IPS-11a (cell line): ENCODE measurements around the gene MACF1.

Source experiments
- H3K4me3 ChIP-seq: one replicate; pipeline ENCODE4 v1.5.1; 2013; ENCODE audit warnings: low read depth, low read length, control low read depth

MACF1 gene

DNA sequence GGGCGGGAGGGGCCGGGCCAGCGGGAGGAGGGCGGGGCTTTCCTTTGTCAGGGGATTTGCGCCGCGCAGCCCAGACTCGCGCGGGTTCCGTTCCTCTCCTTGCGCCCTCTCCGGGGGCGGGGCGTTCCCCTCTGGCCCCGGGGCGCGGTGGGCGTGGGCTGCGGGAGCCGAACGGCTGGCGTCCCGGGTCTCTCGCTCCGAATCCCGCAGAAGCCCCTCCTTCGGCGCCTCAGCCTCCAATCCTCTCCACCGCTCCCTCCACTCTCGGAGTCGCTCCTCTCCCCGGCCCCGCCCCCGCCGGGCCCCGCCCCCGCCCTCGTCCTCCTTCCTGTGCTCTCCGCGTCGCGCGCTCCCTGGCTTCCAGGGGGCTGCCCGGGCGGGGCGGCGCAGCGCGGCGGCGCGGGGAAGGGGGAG is 204.2 kb downstream of the MACF1 start:
- H3K4me3 ChIP-seq: peak overlapping the region; percentile 72

DNA sequence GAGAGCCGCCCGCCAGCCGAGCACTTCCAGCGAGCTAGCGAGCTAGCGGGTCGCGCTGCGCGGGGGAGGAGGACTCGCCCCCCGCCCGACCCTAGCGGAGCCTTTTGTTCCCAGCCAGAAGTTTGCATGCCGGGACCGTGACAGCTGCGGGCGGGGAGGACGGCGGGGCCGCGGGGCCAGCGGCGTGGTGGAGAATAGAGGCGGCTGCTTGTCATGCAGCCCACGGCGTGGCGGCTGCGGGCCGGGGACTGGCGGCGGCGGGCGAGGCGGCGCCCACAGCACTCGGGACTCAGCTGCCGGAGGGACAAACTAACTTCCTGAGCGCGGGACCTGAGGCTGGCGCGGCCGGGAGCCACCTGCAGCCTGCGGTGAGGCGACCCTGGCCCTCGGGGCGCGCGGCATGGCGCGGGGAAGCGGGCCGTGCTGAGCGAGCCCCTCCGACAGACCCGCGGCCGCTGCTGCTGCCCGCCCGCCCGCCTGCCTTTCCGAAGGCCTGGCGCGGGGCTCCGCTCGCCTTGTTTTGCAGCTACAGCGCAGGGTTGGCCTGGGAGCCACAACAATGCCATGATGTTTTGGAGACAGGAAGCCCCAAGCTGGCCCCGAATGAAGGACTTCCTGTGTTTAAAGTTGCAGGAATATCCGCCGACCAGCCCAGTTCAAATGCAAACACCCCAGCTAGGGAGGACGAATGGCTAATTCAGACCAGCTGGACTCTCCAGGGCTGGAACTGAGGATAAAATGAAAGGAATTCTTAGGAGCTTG is 204.7 kb downstream of the MACF1 start:
- peak overlapping the region; percentile 58 for H3K4me3 ChIP-seq

DNA sequence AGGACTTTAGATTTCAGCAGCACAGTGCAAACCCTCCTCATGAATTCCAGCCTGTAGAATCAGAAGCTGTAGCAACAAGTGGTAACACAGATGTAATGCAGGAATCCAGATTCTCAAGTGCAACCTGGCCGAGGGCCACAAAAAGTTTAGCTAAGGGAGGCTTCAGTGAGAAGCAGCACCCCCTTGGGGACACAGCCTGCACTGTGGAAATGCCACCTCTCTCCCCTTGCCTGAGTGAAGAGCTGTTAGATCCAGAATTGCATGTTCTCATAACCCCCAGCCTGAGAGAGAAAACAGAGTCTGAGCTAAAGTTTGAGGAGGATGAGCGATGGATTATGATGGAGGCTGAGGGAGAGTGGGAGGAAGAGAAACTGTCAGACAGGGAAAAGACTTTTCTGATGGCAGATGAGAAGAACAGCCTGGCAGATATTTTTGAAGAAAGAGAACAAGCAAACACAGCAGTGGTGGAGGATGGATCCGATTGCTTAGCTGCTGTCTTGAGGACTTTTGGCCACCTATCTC is 206.5 kb downstream of the MACF1 start:
- H3K4me3 ChIP-seq: no peak overlapping the region

DNA sequence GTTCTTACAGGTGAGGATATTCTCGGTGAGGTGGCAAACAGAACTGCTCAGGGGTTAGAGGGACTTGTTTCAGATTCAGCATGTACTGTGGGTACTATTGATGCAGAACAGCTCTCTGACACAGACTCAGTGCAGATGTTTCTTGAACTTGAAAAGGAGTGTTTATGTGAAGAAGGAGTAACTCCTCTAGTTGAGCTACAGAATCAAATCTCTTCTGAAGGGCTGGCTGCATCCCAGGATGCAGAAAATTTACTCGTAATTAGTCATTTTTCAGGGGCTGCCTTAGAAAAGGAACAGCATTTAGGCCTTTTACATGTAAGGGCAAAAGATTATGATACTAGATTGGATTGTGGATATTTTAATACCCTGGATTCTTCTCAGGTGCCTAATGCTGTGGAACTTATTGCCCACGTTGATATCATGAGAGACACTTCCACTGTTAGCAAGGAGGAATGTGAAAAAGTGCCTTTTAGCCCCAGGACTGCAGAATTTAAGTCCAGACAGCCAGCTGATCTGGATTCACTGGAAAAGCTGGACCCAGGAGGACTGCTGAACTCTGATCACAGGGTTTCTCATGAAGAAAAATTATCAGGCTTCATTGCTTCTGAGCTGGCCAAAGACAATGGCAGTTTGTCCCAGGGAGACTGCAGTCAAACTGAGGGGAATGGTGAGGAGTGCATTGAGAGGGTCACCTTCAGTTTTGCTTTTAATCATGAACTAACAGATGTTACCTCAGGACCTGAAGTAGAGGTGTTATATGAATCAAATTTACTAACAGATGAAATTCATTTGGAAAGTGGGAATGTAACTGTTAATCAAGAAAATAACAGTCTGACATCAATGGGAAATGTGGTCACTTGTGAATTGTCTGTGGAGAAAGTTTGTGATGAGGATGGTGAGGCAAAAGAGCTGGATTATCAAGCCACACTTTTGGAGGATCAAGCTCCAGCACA is 207.3 kb downstream of the MACF1 start:
- no peak overlapping the region for H3K4me3 ChIP-seq

DNA sequence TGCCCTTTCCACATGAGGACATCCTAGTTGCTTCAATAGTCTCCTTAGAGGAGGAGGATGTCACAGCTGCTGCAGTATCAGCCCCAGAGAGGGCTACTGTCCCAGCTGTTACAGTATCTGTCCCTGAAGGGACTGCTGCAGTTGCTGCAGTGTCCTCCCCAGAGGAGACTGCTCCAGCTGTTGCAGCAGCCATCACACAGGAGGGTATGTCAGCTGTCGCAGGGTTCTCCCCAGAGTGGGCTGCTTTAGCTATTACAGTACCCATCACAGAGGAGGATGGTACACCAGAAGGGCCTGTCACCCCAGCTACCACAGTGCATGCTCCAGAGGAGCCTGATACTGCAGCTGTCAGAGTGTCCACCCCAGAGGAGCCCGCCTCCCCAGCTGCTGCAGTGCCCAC is 208.4 kb downstream of the MACF1 start:
- H3K4me3 ChIP-seq: no peak overlapping the region

DNA sequence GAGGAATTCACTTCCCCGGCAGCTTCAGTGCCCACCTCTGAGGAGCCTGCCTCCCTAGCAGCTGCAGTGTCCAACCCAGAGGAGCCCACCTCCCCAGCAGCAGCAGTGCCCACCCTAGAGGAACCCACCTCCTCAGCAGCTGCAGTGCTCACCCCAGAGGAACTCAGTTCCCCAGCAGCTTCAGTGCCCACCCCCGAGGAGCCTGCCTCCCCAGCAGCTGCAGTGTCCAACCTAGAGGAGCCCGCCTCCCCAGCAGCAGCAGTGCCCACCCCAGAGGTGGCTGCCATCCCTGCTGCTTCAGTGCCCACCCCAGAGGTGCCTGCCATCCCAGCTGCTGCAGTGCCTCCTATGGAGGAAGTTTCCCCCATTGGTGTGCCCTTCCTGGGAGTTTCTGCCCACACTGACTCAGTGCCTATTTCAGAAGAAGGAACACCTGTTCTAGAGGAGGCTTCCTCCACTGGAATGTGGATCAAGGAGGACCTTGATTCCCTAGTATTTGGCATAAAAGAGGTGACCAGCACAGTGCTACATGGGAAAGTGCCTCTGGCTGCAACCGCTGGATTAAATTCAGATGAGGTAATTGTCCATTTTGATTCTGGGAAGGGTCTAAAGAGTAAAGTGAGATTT is 209.5 kb downstream of the MACF1 start:
- H3K4me3 ChIP-seq: no peak overlapping the region

DNA sequence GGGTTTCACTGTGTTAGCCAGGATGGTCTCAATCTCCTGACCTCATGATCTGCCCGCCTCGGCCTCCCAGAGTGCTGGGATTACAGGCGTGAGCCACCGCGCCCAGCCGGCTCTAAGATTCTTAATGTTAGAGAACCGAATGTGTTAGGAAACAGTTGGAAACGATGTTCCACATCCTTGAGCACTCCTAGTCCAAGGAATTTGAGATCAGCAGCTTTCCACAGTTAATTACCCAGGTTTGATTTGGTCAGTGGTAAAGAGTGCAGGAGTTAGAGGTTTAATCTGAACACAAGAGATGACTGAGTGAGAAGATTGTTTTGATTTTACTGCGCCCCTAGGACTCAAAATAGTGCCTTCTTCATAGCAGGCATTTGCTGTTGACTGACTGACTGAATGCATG is 211.1 kb downstream of the MACF1 start:
- no peak overlapping the region for H3K4me3 ChIP-seq

DNA sequence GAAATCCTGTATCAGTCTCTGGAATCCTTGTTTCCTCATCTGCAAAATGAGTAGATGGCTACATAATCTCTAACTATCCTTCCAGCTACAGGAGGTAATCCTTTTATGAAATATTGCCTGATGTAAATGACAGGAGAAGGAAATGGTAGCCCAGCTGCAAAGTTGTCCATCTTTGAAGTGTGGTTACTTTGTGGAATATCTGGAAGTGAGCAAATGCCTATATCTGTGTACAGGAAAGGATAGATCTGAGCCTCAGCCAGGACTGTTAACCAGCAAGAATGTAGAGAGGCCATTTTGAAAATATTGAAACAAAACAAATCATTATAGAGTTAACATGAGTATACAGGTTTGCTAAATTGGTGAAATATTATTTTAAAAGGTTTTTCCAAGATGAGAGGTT is 212.1 kb downstream of the MACF1 start:
- H3K4me3 ChIP-seq: no peak overlapping the region

DNA sequence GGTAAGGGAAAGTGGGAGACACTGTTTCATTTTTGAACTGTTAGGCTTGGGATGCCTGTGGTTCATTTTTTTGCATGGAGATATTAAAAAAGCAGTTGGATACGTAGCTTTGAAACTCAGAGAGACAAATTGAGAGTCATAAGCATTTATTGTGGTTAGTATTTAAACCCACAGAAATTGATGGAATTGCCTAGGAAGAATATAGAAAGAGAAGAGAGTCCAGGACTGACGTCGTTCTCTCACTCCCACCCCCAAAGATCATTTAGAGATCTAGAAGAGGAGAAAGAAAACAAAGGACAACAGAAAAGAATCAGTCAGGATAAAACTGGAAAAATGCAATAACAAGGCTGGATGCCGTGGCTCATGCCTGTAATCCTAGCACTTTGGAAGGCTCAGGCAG is 213.7 kb downstream of the MACF1 start:
- no peak overlapping the region for H3K4me3 ChIP-seq

DNA sequence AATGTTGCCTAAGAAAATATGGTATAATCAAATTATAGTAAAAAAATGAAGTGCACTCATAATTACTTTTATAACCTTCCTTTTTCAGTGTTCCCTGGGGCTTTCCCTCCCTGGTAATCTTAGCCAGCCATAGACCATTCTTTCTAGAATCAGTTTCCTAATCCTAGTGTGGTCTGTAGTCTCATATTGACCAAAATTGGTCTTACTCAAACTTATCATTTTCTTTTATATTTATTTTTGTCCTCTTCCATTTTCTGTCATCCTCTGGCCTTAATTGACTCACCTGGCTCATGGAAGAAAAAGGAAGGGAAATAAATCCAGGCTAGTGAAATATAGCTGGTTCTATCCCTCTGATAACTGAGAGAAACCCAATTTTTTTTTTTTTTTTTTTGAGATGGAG is 216.0 kb downstream of the MACF1 start:
- no peak overlapping the region for H3K4me3 ChIP-seq

DNA sequence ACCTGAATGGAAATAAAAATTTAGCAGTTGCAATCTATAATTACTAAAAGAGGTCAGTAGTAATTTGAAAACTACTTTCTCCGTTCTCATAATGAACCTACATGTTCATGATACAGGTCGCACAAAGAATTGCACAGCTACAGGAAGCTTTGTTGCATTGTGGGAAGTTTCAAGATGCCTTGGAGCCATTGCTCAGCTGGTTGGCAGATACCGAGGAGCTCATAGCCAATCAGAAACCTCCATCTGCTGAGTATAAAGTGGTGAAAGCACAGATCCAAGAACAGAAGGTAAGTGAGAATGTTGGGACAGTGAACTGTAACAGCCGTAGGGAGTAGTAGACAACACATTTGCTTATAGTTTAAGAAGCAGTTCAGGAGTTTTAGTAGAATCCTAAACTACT is 218.1 kb downstream of the MACF1 start:
- H3K4me3 ChIP-seq: no peak overlapping the region

DNA sequence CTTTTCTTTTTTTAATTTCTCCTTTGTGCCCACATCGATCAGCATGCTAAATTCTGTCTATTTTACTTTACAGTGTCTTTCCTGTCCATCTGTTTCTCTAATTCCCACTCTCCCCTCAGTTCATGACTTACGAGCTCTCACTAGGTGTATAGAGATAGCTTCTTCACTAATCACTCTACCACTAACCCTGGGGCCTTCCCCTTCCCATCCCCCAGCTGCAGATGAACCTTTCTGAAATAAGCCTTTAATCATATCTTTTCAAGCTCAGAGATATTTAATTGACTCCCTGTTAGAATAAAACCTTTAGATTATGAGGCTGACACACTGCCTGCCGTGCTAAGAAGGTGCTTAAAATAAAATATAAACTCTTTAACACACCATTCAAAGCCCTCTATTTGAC is 220.7 kb downstream of the MACF1 start:
- no peak overlapping the region for H3K4me3 ChIP-seq

DNA sequence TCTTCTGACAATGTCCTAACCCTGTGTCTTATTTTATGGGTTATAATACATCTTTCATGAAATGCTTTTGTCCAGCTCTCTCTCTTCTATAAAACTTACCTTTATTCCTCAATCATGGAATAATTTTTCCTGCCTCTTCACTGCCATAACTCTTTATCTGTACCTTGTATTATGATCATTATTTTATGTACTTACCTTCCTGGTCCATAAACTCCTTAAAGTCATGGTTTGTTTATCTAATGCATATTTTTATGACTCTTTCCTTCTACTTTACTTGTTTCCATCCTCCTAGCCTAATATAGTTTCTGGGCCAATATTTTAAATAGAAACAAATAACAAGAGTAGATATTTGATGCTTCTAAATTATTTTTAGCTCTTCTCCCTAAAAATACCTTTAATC is 221.1 kb downstream of the MACF1 start:
- no peak overlapping the region for H3K4me3 ChIP-seq

DNA sequence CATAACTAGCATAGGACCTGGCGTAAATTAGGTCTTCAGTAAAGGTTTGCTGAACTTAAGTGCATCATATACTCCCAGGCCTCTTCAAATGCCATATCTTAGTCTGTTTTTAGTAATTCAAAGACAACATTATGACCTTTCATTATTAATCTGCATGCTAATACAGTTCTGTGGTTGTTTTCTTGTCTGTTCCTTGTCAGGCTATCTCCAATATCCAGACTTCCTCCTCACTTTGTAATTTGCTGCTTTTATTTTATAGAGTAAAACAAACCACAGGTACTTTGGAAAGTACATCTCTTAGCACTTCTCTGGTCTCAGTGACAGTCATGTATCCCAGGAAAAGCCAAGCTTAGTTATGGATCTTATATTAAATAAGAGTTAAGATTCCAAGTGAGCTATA is 221.9 kb downstream of the MACF1 start:
- no peak overlapping the region for H3K4me3 ChIP-seq

DNA sequence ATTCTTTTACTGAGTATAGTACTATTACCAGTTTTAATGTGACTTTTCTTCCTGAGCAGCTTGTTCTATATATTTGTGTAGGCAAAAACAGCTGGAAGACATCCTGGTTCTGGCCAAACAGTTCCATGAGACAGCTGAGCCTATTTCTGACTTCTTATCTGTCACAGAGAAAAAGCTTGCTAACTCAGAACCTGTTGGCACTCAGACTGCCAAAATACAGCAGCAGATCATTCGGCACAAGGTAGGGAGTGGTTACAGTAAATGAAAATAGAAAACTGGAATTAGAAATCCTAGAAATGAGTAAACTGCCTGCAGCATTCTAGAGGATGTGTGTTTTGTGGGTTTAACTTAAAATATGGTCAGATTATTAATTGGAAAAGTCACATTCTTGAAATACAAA is 222.9 kb downstream of the MACF1 start:
- no peak overlapping the region for H3K4me3 ChIP-seq

DNA sequence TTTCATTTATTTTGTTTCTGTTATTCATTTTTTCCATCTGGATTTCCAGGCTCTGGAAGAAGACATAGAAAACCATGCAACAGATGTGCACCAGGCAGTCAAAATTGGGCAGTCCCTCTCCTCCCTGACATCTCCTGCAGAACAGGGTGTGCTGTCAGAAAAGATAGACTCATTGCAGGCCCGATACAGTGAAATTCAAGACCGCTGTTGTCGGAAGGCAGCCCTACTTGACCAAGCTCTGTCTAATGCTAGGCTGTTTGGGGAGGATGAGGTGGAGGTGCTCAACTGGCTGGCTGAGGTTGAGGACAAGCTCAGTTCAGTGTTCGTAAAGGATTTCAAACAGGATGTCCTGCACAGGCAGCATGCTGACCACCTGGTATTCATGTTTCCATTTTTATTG is 223.4 kb downstream of the MACF1 start:
- no peak overlapping the region for H3K4me3 ChIP-seq

DNA sequence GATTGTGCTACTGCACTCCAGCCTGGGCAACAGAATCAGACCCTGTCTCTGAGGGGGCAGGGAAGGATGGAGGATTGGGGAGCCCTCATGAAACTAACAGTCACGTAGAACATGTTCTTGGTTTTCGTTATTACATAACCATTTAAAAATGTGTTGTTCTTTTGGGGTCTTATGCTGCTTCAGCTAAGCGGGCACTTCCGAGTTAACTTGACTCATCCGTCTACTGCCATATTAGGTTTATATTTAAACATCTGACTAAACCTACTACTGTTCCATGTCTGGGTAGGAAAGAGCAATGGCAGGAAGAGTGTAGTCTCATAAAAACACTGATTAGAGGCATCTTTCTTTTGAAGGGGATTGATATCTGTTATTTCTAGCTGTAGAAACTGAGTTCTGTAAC is 227.4 kb downstream of the MACF1 start:
- no peak overlapping the region for H3K4me3 ChIP-seq

DNA sequence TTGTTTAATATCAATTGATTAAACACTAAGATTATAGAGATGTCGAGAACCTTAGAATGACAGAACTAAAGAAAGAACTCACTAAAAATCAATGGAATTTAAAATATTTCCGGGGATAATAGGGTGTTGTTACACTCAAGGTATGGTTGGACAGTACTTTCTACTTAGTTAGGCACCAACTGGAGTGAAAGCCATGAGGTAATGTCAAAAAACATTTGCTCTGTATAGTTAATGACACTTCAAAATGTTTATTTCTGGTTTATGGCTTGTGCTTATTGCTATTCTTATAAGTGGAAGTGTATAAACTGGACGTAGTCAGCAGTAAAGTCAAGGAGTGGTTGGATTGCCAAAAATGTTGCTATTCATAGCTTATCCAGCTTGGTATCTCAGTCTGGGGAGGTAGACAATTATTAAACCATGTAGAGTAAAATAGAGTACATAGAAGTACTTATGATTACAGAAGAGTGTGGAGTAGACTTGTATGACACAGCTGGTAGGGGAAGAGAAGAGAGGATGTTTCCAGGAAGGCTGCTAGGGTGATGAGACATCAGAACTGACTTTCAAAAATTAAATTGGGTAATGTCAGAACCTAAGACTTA is 230.4 kb downstream of the MACF1 start:
- H3K4me3 ChIP-seq: no peak overlapping the region

DNA sequence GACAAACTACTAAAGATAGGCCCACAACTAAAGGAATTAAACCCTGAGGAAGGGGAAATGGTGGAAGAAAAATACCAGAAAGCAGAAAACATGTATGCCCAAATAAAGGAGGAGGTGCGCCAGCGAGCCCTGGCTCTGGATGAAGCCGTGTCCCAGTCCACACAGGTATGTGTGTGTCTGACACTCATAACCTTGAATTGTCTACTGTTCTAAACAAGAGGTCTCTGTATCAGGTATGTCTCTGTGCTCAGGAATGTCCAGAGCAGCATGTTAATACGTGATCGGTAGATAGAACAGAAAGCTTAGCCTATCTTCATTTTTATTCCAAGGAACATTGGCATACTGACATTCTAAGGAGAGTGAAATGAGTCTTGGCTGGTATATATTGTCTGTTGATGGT is 231.1 kb downstream of the MACF1 start:
- no peak overlapping the region for H3K4me3 ChIP-seq

DNA sequence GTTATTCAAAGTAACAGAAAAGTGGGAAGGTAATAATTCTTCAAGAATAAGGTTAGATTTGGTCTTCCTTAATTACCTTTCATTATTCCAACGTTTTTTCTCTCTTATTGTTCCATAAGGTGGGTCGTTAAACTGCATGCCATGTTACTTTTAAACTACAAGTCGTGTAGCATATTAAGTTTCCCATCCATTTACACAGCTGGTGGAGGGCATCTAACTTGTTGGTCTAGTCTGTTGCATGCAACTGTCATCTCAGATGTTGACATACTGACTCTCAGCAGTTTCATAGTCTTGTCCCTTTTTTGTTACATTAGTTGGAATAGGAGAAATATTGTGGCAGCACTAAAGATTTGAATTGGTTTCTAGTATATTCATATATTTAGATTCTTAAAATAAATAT is 232.3 kb downstream of the MACF1 start:
- no peak overlapping the region for H3K4me3 ChIP-seq

DNA sequence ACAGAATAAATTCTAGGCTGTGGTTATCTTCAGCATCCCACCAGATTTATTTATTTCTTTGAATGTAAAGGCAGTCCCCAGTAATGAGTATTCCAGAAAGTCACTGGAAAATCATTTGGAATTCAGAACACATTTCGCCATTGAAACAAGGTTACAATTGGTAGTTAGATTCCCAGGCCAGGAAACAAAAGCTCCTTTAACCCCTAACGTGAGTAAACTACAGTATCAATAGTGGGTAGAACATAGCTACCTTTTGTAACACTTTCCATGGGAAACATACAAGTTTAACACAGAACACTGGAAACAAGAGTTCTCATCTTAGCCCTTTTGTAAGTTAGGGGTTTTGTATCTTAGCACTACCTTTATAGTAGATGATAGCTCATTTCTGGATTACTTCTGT is 233.5 kb downstream of the MACF1 start:
- H3K4me3 ChIP-seq: no peak overlapping the region
